Bronchial epithelial cell (primary cell): ENCODE results near the gene OGFOD1. TPM values are rescaled to one million over a fixed set of nuclear protein-coding genes. Genes with fewer than 3 reads are reported as not detected.

Experiments used
- DNase-seq: peaks from one replicate; pipeline ENCODE4 v3.0.0-alpha.2; 2010; ENCODE audit warnings: low read depth
- FAIRE-seq: peaks from 2 replicates; lab custom pipeline; 2011; peaks lifted over from hg19 to GRCh38; lab: Jason Lieb, UNC
- H3K27me3 ChIP-seq: 2 replicates; pipeline ENCODE4 v1.5.1; 2011; ENCODE audit warnings: low read length; ENCODE audit not compliant: control insufficient read depth, insufficient read depth
- H3K36me3 ChIP-seq: 2 replicates; pipeline ENCODE4 v1.5.1; 2011; ENCODE audit warnings: low read length; ENCODE audit not compliant: control insufficient read depth, insufficient read depth
- H3K4me3 ChIP-seq: 2 replicates; pipeline ENCODE4 v1.5.1; 2011; ENCODE audit warnings: mild to moderate bottlenecking, low read depth, low read length, control low read depth
- CTCF ChIP-seq: IDR thresholded peaks from 2 replicates; pipeline ENCODE4 v1.5.1; 2011; ENCODE audit warnings: mild to moderate bottlenecking, moderate library complexity, low read length, control low read depth, inconsistent platforms; ENCODE audit not compliant: insufficient read depth, severe bottlenecking
- total RNA-seq: library from RNA; depleted of rRNA; stranded (reverse); fragments of >200 nt; gene quantifications from 2 replicates; pipeline ENCODE4 v1.2.1, GENCODE V29; 2014

Gene OGFOD1
- total RNA-seq, 1 donor from 2014 or later = 30.0 TPM

GRCh38 chr16:56424404-56424764, 27.0 kb upstream of the OGFOD1 start:
- DNase-seq = no peak
- FAIRE-seq = no peak
- TF ChIP-seq CTCF = no peak

GRCh38 chr16:56424791-56425438, 26.4 kb upstream of the OGFOD1 start:
- Histone ChIP-seq H3K36me3 (no peaks in the 10 kb centered on the region), H3K4me3 (peak overlapping the region; percentile 72), H3K27me3 (no peaks in the 10 kb centered on the region)
- DNase-seq (no peak), FAIRE-seq (no peak)
- TF ChIP-seq CTCF = no peak

More at GRCh38 chr16:56424404-56424764, 27.0 kb upstream of the OGFOD1 start:
- Histone ChIP-seq H3K4me3 (peak overlapping the region; percentile 72), H3K27me3 (no peaks in the 10 kb centered on the region), H3K36me3 (no peaks in the 10 kb centered on the region)

GRCh38 chr16:56425439-56425832, 25.9 kb upstream of the OGFOD1 start, which contains the start of gene AMFR:
AMFR (minus strand) TSS chr16:56425545; CDS start chr16:56425327, 218 bp downstream.
- FAIRE-seq (no peak), DNase-seq (peak; percentile 55)
- TF ChIP-seq CTCF = peak; percentile 28
- Histone ChIP-seq H3K27me3 (no peaks in the 10 kb centered on the region), H3K36me3 (no peaks in the 10 kb centered on the region), H3K4me3 (peak within 1 kb of the TSS; percentile 72)

GRCh38 chr16:56426585-56426984, 24.8 kb upstream of the OGFOD1 start:
- FAIRE-seq = no peak
- TF ChIP-seq CTCF = no peak
- peak; percentile 74 for DNase-seq
- Histone ChIP-seq H3K27me3 (no peaks in the 10 kb centered on the region), H3K36me3 (no peaks in the 10 kb centered on the region), H3K4me3 (no peak overlapping the region)

- no peak for TF ChIP-seq CTCF
- H3K27me3 ChIP-seq = no peaks in the 10 kb centered on the region
- FAIRE-seq (no peak), DNase-seq (no peak)
- no peak overlapping the region for H3K4me3 ChIP-seq
- H3K36me3 ChIP-seq = peaks cover 1% of the 10 kb centered on the region
Observed at GRCh38 chr16:56428091-56428490, 23.3 kb upstream of the OGFOD1 start.

- H3K4me3 ChIP-seq = no peak overlapping the region
- no peak for TF ChIP-seq CTCF
- FAIRE-seq (no peak), DNase-seq (no peak)
- peaks cover 5% of the 10 kb centered on the region for H3K36me3 ChIP-seq
- H3K27me3 ChIP-seq = no peaks in the 10 kb centered on the region
Observed at GRCh38 chr16:56436258-56436657, 15.1 kb upstream of the OGFOD1 start.
